K562 (cell line): Measurements from ENCODE around the gene LRFN2. TPM values are rescaled to one million over a fixed set of nuclear protein-coding genes. Genes with fewer than 3 reads are reported as not detected.

ENCODE experiments used
- BRF1 ChIP-seq: IDR thresholded peaks from 3 replicates; pipeline ENCODE4 v1.6.1; 2011; ENCODE audit warnings: borderline replicate concordance, mild to moderate bottlenecking; ENCODE audit not compliant: insufficient read length; ENCODE audit errors: extremely low read depth
- DNMT1 ChIP-seq: fragments of 450-650 bp; IDR thresholded peaks from 2 replicates; pipeline ENCODE4 v1.6.1; 2016; ENCODE audit warnings: antibody characterized with exemption, mild to moderate bottlenecking
- ELK3 ChIP-seq: fragments of 450-650 bp; formaldehyde crosslinking; IDR thresholded peaks from 2 replicates; pipeline ENCODE4 v1.4.0; 2020; ENCODE audit warnings: mild to moderate bottlenecking
- FOXA3 ChIP-seq, 2 experiments: fragments of 450-650 bp in 1 of 2; sonication (generic) in 1 of 2; formaldehyde crosslinking; IDR thresholded peaks in 1 of 2; conservative IDR thresholded peaks in 1 of 2; 2 replicates each; pipeline versions ENCODE4 v1.4.0 to v1.8.0; 2020 to 2022; ENCODE audit warnings: mild to moderate bottlenecking in 2 of 2, missing genetic modification reagents in 1 of 2
- KDM1A ChIP-seq, 2 experiments: fragments of 450-650 bp; IDR thresholded peaks; 2 replicates each; pipeline ENCODE4 v1.6.1; 2016; ENCODE audit warnings: mild to moderate bottlenecking in 2 of 2
- L3MBTL2 ChIP-seq: fragments of 450-650 bp; IDR thresholded peaks from 2 replicates; pipeline ENCODE4 v1.6.1; 2016; ENCODE audit warnings: mild to moderate bottlenecking, moderate library complexity
- LEF1 ChIP-seq: fragments of 450-650 bp; IDR thresholded peaks from 2 replicates; pipeline ENCODE4 v1.6.1; 2016; ENCODE audit warnings: mild to moderate bottlenecking
- MAFF ChIP-seq: IDR thresholded peaks from 2 replicates; pipeline ENCODE4 v1.6.1; 2012; ENCODE audit warnings: low read length, improper control_type of control experiment
- NCOA4 ChIP-seq: fragments of 450-650 bp; IDR thresholded peaks from 2 replicates; pipeline ENCODE4 v1.6.1; 2018; ENCODE audit warnings: mild to moderate bottlenecking; ENCODE audit not compliant: partially characterized antibody
- RBM34 ChIP-seq: fragments of 200-400 bp; formaldehyde crosslinking; IDR thresholded peaks from 2 replicates; pipeline ENCODE4 v1.6.1; 2018; ENCODE audit warnings: low read length, borderline replicate concordance; ENCODE audit not compliant: insufficient read depth
- THAP12 ChIP-seq: fragments of 250-450 bp; sonication (Bioruptor Pico); IDR thresholded peaks from 2 replicates; pipeline ENCODE4 v1.9.0; 2021; ENCODE audit warnings: mild to moderate bottlenecking, inconsistent platforms
- ZBTB40 ChIP-seq, 2 experiments: fragments of 450-650 bp in 1 of 2; sonication (generic) in 1 of 2; formaldehyde crosslinking in 1 of 2; IDR thresholded peaks; 2 replicates each; pipeline versions ENCODE4 v1.7.1 to v1.9.0; 2016 to 2022; ENCODE audit warnings: inconsistent platforms in 1 of 2, mild to moderate bottlenecking in 1 of 2, missing genetic modification reagents in 1 of 2
- ZNF280B ChIP-seq: fragments of 250-450 bp; sonication (Bioruptor Pico); IDR thresholded peaks from 2 replicates; pipeline ENCODE4 v1.5.1; 2021; ENCODE audit warnings: mild to moderate bottlenecking
- polyA plus RNA-seq, 8 experiments: library from polyadenylated mRNA; depleted of rRNA in 4 of 8; stranded (reverse) in 5 of 8; unstranded in 3 of 8; fragments of >200 nt; fragmentation: Nextera tagmentation in 2 of 8; fragmentation: Illumina TruSeq in 1 of 8; extraction: Ambion mirVana in 2 of 8; extraction: Trizol in 1 of 8; gene quantifications; 2 replicates each; pipeline versions ENCODE4 v1.2.1 to v1.2.3, GENCODE V29; 2011 to 2014; ENCODE audit warnings: inconsistent platforms in 1 of 8, missing spikeins in 1 of 8
- total RNA-seq, 7 experiments: library from RNA; depleted of rRNA in 6 of 7; stranded (reverse); fragments of >200 nt in 6 of 7; fragmentation: Illumina TruSeq in 2 of 7; extraction: Trizol in 2 of 7; gene quantifications; 2 replicates each; pipeline versions ENCODE4 v1.2.1 to v1.2.3, GENCODE V29; 2011 to 2021; ENCODE audit warnings: low replicate concordance in 1 of 7

Gene LRFN2
- total and polyA plus RNA-seq, 9 of the 15 experiments (the other 6 are each of a cell fraction or from before 2014, with no cell fraction given): not detected

GRCh38 chr6:40378071-40378724, 209.0 kb downstream of the LRFN2 start (continued):
- no peak for TF ChIP-seq ZBTB40 (IDR thresholded peaks at IDR 0.05)
- no peak for TF ChIP-seq ZBTB40 (CRISPR knock-in tag; IDR thresholded peaks at IDR 0.05)
- no peak for TF ChIP-seq DNMT1
- TF ChIP-seq LEF1: peak; percentile 34; the same call in 1 of the 2 replicates
- TF ChIP-seq BRF1: no peak
- no peak for TF ChIP-seq KDM1A (IDR thresholded peaks at IDR 0.05)
- no peak for TF ChIP-seq ZNF280B (CRISPR knock-in tag)
- 0 out of 2 replicates have a peak, but pooled peaks have one; percentile 16 for TF ChIP-seq L3MBTL2
- no peak for TF ChIP-seq RBM34
- no peak for TF ChIP-seq MAFF
- TF ChIP-seq FOXA3 (CRISPR knock-in tag; conservative IDR thresholded peaks at IDR 0.05 in 1 of 2, IDR thresholded peaks at IDR 0.05 in 1 of 2): no peak
- no peak for TF ChIP-seq THAP12 (CRISPR knock-in tag)
- TF ChIP-seq ELK3 (CRISPR knock-in tag): no peak
- no peak for TF ChIP-seq NCOA4
